Tibial nerve (tissue), 4 donors: ENCODE data around the gene NUP42. TPM values are rescaled to one million over a fixed set of nuclear protein-coding genes. Genes with fewer than 3 reads are reported as not detected.

Source experiments
- DNase-seq, 2 donors: peaks; one replicate each; pipeline ENCODE4 v3.0.0-alpha.2; 2019; ENCODE audit warnings: low spot score in 2 of 2
- H3K27ac ChIP-seq, 4 donors: fragments of 200-600 bp; sonication (generic) in 3 of 4; one replicate each; pipeline ENCODE4 v1.5.1; 2017 to 2019; ENCODE audit warnings: mild to moderate bottlenecking in 1 of 4
- H3K27me3 ChIP-seq, 2 donors: fragments of 200-600 bp; sonication (generic) in 1 of 2; one replicate each; pipeline versions ENCODE4 v1.5.1 to v1.6.0; 2017 to 2019
- H3K36me3 ChIP-seq, 3 donors: fragments of 200-600 bp; sonication (generic); one replicate each; pipeline ENCODE4 v1.5.1; 2018 to 2019
- H3K4me1 ChIP-seq, 4 donors: fragments of 200-600 bp; sonication (generic) in 3 of 4; one replicate each; pipeline ENCODE4 v1.5.1; 2017 to 2019
- H3K4me3 ChIP-seq, 4 donors: fragments of 200-600 bp; sonication (generic) in 3 of 4; one replicate each; pipeline ENCODE4 v1.5.1; 2017 to 2019; ENCODE audit warnings: mild to moderate bottlenecking in 1 of 4, moderate library complexity in 1 of 4
- H3K9me3 ChIP-seq, 4 donors: fragments of 200-600 bp; sonication (generic) in 3 of 4; one replicate each; pipeline ENCODE4 v1.5.1; 2017 to 2019
- CTCF ChIP-seq, 5 experiments: fragments of 200-600 bp in 3 of 5; fragments of 450-650 bp in 2 of 5; sonication (generic) in 3 of 5; IDR thresholded peaks; one replicate each; pipeline ENCODE4 v1.5.1; 2016 to 2019; ENCODE audit warnings: antibody characterized with exemption in 5 of 5, mild to moderate bottlenecking in 3 of 5, moderate library complexity in 2 of 5
- EP300 ChIP-seq, 2 donors: sonication (generic); formaldehyde crosslinking; IDR thresholded peaks; one replicate each; pipeline ENCODE4 v1.6.1; 2017; ENCODE audit warnings: antibody characterized with exemption in 2 of 2, mild to moderate bottlenecking in 1 of 2
- POLR2A ChIP-seq, 2 donors: fragments of 450-650 bp; IDR thresholded peaks; one replicate each; pipeline ENCODE4 v1.6.1; 2017; ENCODE audit warnings: antibody characterized with exemption in 2 of 2, mild to moderate bottlenecking in 2 of 2, moderate library complexity in 2 of 2
- WGBS, 2 donors: methylation state at CpG; one replicate each; pipeline ENCODE4 v1.1.5; 2018; 5-methylcytosine and 5-hydroxymethylcytosine counted together
- total RNA-seq, 4 donors: library from RNA; depleted of rRNA; stranded (reverse); fragments of >200 nt; gene quantifications; one replicate each; pipeline ENCODE4 v1.1.0, GENCODE V29; 2016

NUP42 gene
- total RNA-seq, 4 donors from 2014 or later = 19.2 to 45.6 (median 35.8) TPM

DNA sequence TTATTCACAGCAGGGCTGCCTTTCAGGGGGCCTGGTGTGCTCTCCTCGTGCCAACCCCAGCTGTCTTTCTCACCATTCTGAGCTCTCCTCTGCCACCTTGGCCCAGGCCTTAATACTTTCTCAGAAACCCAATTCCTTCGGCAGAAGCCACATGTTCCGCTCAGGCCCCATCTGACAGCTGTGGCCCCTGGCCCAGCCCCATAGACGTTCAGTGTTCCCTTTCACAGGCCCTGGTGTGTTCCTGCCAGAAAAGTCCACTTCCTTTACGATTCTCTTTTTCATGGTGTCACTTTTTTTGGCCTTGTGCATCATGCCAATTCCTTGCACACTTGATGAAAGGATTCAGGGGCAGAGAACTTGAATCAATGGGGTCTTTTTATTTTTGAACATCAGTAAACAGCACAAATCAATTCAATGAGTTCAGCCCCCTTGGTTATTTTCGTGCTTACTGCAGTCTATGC lies 48.8 kb downstream of the NUP42 start:
- Histone ChIP-seq H3K9me3 (peaks cover 0 to 5% (median 0%) of the 10 kb centered on the region in 4 donors), H3K36me3 (no peaks in the 10 kb centered on the region), H3K27ac (peak overlapping the region in 3 of 4 donors; percentile 31 to 55 (median 44)), H3K27me3 (no peaks in the 10 kb centered on the region), H3K4me1 (peaks cover 0 to 11% (median 2%) of the 10 kb centered on the region in 4 donors), H3K4me3 (no peak overlapping the region)
- TF ChIP-seq POLR2A (IDR thresholded peaks at IDR 0.05) = no peak
- no peak for TF ChIP-seq EP300 (IDR thresholded peaks at IDR 0.05)
- TF ChIP-seq CTCF (IDR thresholded peaks at IDR 0.05) = no peak
- DNase-seq = no peak
- WGBS, 2 donors = 29 to 45% methylated on average over 6 of the region's 6 CpGs

DNA sequence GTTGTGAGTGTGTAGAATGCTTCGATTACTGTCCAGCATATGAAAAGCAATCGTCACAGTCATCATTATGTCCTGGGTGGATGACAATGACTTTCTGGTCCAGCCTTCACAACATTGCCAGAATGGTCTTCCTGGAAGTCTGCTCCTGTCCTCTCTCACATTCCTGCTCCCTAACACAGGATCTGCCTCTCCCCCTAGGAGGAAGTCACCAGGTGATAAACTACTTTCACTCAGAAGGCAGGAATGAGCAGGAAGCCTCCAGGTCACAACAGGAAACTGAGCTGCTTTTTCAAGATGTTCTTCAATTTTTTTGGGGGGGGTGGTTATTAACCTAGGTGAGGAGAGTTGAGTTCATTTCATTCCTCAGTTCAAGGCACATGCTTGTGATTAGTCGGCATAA lies 51.1 kb downstream of the NUP42 start:
- Histone ChIP-seq H3K36me3 (no peaks in the 10 kb centered on the region), H3K27me3 (no peaks in the 10 kb centered on the region), H3K4me1 (peaks cover 0 to 11% (median 2%) of the 10 kb centered on the region in 4 donors), H3K27ac (no peak overlapping the region), H3K9me3 (peaks cover 0 to 5% (median 0%) of the 10 kb centered on the region in 4 donors), H3K4me3 (no peak overlapping the region)
- WGBS, 2 donors = 86 to 88% methylated on average over 3 of the region's 3 CpGs
- DNase-seq = no peak
- TF ChIP-seq EP300 (IDR thresholded peaks at IDR 0.05) (no peak), POLR2A (IDR thresholded peaks at IDR 0.05) (no peak), CTCF (IDR thresholded peaks at IDR 0.05) (no peak)

DNA sequence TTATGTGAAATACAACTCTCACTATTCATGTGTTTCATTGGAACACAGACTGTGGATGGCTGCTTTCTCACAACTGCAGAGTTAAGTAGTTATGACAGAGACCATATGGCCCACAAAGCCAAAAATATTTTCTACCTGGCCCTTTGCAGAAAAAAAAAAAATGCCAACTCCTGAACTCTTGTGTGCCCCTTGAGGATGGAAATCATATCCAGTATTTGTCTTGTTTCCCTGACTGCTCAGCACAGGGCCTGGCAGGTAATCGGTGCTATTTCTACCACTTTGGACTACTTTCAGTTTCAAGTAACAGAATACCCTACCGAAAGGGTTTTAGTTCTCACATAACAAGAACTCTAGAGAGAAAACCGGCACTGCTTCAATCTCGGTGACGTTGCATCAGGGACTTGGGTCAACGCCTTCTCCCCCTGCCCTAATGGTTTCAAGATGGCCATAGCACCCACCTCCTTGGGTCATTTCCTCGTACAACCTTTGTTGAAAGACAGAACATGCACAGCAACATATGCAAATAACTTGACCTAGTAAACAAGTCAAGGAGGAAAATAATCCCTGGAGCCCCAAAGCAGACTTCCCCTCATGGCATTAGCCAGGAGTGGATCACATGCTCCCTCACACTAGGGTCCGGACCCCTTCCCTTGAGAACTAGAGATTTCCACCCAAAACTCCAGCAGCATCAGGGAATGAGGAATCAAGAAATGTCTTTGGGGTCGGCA lies 52.9 kb downstream of the NUP42 start:
- TF ChIP-seq CTCF (IDR thresholded peaks at IDR 0.05) (no peak), POLR2A (IDR thresholded peaks at IDR 0.05) (no peak), EP300 (IDR thresholded peaks at IDR 0.05) (no peak)
- Histone ChIP-seq H3K36me3 (no peaks in the 10 kb centered on the region), H3K27ac (peak overlapping the region in 1 of 4 donors; percentile 11), H3K9me3 (no peaks in the 10 kb centered on the region), H3K27me3 (no peaks in the 10 kb centered on the region), H3K4me1 (peaks cover 0 to 11% (median 2%) of the 10 kb centered on the region in 4 donors), H3K4me3 (no peak overlapping the region)
- no peak for DNase-seq
- 64 to 68% methylated on average over 9 of the region's 9 CpGs for WGBS, 2 donors

- DNase-seq = peak; percentile 67 to 76
Measured at GRCh38 chr7:23235813-23236221, 54.0 kb downstream of the NUP42 start.

More at GRCh38 chr7:23235813-23236221, 54.0 kb downstream of the NUP42 start:
- TF ChIP-seq CTCF (IDR thresholded peaks at IDR 0.05) (no peak), EP300 (IDR thresholded peaks at IDR 0.05) (peak in 1 of 2 donors; percentile 19)
- no peak overlapping the region for H3K27ac ChIP-seq
- H3K9me3 ChIP-seq = no peaks in the 10 kb centered on the region
- H3K36me3 ChIP-seq = no peaks in the 10 kb centered on the region
- WGBS, 2 donors = 69 to 80% methylated on average over 6 of the region's 6 CpGs
- no peak overlapping the region for H3K4me3 ChIP-seq
- H3K4me1 ChIP-seq = peaks cover 0 to 11% (median 2%) of the 10 kb centered on the region in 4 donors
- H3K27me3 ChIP-seq = no peaks in the 10 kb centered on the region
